Measurements from ENCODE around the gene LRMDA.

LRMDA gene

DNA sequence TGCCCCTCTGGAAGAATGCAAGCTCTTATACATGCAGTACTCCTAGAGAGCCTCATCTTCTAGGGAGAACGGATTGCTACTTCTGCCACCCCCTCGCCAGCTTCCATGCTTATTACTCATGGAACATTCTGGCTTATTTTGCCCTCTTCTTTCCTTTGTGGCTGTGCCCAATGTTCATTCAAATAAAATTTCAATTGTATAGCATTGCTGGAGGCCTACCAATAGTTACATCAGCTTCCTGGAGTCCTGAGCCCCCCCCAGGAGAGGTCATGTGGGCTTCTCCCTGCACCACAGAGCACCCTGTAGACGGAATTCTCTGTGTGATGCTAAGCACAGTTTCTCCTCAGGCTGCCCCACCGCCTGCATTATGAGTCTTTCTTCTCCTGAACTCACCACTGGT, 1112.2 kb downstream of the LRMDA start:
- no peak for TF ChIP-seq EZH2 (IDR thresholded peaks at IDR 0.05; ENCODE audit: borderline replicate concordance, low read depth, low read length, severe bottlenecking)
- TF ChIP-seq, protein P1, sequence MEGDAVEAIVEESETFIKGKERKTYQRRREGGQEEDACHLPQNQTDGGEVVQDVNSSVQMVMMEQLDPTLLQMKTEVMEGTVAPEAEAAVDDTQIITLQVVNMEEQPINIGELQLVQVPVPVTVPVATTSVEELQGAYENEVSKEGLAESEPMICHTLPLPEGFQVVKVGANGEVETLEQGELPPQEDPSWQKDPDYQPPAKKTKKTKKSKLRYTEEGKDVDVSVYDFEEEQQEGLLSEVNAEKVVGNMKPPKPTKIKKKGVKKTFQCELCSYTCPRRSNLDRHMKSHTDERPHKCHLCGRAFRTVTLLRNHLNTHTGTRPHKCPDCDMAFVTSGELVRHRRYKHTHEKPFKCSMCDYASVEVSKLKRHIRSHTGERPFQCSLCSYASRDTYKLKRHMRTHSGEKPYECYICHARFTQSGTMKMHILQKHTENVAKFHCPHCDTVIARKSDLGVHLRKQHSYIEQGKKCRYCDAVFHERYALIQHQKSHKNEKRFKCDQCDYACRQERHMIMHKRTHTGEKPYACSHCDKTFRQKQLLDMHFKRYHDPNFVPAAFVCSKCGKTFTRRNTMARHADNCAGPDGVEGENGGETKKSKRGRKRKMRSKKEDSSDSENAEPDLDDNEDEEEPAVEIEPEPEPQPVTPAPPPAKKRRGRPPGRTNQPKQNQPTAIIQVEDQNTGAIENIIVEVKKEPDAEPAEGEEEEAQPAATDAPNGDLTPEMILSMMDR (IDR thresholded peaks at IDR 0.05; ENCODE audit: borderline replicate concordance, extremely low read depth, low read length, poor library complexity, severe bottlenecking) = no peak
- DNase-seq = no peak
- Histone ChIP-seq H3K79me2 (ENCODE audit: insufficient read depth, low read length) (no peaks in the 10 kb centered on the region), H3K9ac (ENCODE audit: low read depth, low read length) (no peak overlapping the region), H2AFZ (ENCODE audit: low read depth, low read length) (no peak overlapping the region), H3K36me3 (ENCODE audit: insufficient read depth, low read length) (no peaks in the 10 kb centered on the region), H3K4me1 (ENCODE audit: insufficient read depth, low read length) (no peaks in the 10 kb centered on the region), H3K4me2 (ENCODE audit: insufficient read depth, low read length) (no peak overlapping the region), H3K27ac (ENCODE audit: low read length) (no peak overlapping the region), H3K4me3 (ENCODE audit: low read depth in 1 of 2, low read length in 2 of 2) (no peak overlapping the region), H3K27me3 (ENCODE audit: insufficient read depth, low read length, poor library complexity) (no peaks in the 10 kb centered on the region), H4K20me1 (ENCODE audit: insufficient read depth, low read length) (no peaks in the 10 kb centered on the region), H3K9me3 (ENCODE audit: insufficient read depth, low read length, severe bottlenecking) (no peaks in the 10 kb centered on the region)
- no peak for ATAC-seq (ENCODE audit: insufficient read depth, low read depth)

DNA sequence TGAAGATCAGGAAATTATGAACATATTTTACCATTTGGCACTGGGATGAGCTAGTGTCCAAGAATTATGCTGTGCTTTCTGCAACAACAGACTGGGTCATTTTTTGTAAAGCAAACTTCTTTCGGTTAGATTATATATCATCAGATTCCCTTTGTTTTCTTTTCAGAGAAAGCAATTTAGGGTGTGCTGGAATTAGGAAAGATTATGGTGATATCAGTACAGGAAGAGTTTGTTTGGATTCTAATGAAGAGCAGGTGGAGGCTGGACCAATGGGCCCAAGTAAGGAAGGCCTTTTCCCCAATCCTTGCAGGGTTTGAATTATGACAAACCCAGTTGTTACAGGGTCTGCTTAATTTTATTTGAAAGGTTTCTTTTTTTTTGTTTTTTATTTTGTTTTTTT, 1113.4 kb downstream of the LRMDA start:
- H3K27me3 ChIP-seq (ENCODE audit: insufficient read depth, low read length, poor library complexity) = no peaks in the 10 kb centered on the region
- H3K4me2 ChIP-seq (ENCODE audit: insufficient read depth, low read length) = no peak overlapping the region
- no peak overlapping the region for H2AFZ ChIP-seq (ENCODE audit: low read depth, low read length)
- no peak overlapping the region for H3K27ac ChIP-seq (ENCODE audit: low read length)
- no peaks in the 10 kb centered on the region for H4K20me1 ChIP-seq (ENCODE audit: insufficient read depth, low read length)
- no peaks in the 10 kb centered on the region for H3K79me2 ChIP-seq (ENCODE audit: insufficient read depth, low read length)
- TF ChIP-seq, protein P1 (IDR thresholded peaks at IDR 0.05; ENCODE audit: borderline replicate concordance, extremely low read depth, low read length, poor library complexity, severe bottlenecking) = no peak
- no peak overlapping the region for H3K4me3 ChIP-seq (ENCODE audit: low read depth in 1 of 2, low read length in 2 of 2)
- no peak for ATAC-seq (ENCODE audit: insufficient read depth, low read depth)
- DNase-seq = no peak
- no peak overlapping the region for H3K9ac ChIP-seq (ENCODE audit: low read depth, low read length)
- H3K36me3 ChIP-seq (ENCODE audit: insufficient read depth, low read length) = no peaks in the 10 kb centered on the region
- no peaks in the 10 kb centered on the region for H3K9me3 ChIP-seq (ENCODE audit: insufficient read depth, low read length, severe bottlenecking)
- no peaks in the 10 kb centered on the region for H3K4me1 ChIP-seq (ENCODE audit: insufficient read depth, low read length)

DNA sequence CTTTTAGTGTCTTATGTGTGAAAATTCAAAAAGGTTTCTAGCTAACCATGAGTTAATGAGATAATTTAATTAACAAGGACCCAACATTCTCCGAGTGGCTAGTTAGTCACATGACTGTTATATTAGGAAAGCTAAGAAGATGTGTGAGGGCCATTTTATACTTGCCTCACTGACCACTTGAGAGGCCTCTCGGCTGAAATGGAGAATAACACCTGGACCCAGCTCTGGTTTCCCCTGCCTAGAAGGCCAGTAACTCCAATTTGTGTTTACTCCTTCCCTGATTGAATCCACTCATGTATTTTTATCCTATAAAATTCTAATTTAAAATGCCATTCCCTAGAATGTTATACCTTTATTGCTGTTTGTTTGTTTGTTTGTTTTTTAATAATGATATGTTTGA, 1115.0 kb downstream of the LRMDA start:
- Histone ChIP-seq H3K4me2 (ENCODE audit: insufficient read depth, low read length) (no peak overlapping the region), H3K4me3 (ENCODE audit: low read depth in 1 of 2, low read length in 2 of 2) (no peak overlapping the region), H2AFZ (ENCODE audit: low read depth, low read length) (no peak overlapping the region), H3K27me3 (ENCODE audit: insufficient read depth, low read length, poor library complexity) (no peaks in the 10 kb centered on the region), H3K36me3 (ENCODE audit: insufficient read depth, low read length) (no peaks in the 10 kb centered on the region), H3K4me1 (ENCODE audit: insufficient read depth, low read length) (no peaks in the 10 kb centered on the region), H3K27ac (ENCODE audit: low read length) (no peak overlapping the region), H3K79me2 (ENCODE audit: insufficient read depth, low read length) (no peaks in the 10 kb centered on the region), H4K20me1 (ENCODE audit: insufficient read depth, low read length) (no peaks in the 10 kb centered on the region), H3K9ac (ENCODE audit: low read depth, low read length) (no peak overlapping the region), H3K9me3 (ENCODE audit: insufficient read depth, low read length, severe bottlenecking) (no peaks in the 10 kb centered on the region)
- DNase-seq = no peak
- no peak for ATAC-seq (ENCODE audit: insufficient read depth, low read depth)
- no peak for TF ChIP-seq EZH2 (IDR thresholded peaks at IDR 0.05; ENCODE audit: borderline replicate concordance, low read depth, low read length, severe bottlenecking)
- TF ChIP-seq, protein P1 (IDR thresholded peaks at IDR 0.05; ENCODE audit: borderline replicate concordance, extremely low read depth, low read length, poor library complexity, severe bottlenecking) = no peak

Data from DND-41 (cell line).